Dendritic cell treated with granulocyte-macrophage colony-stimulating factor and Interleukin-4, amounts not matched to agents 40 ng/mL and 50 ng/mL, for 4 days (primary cell): ENCODE measurements around the gene SOX9.

Experiments used
- H3K27ac Mint-ChIP-seq: one replicate; pipeline ENCODE4 v1.8.0; 2022; ENCODE audit warnings: mild to moderate bottlenecking, mixed read lengths
- H3K27me3 Mint-ChIP-seq: one replicate; pipeline ENCODE4 v1.8.0; 2022; ENCODE audit warnings: mild to moderate bottlenecking, mixed read lengths
- H3K36me3 Mint-ChIP-seq: one replicate; pipeline ENCODE4 v1.8.0; 2022; ENCODE audit warnings: low read depth, mixed read lengths
- H3K4me1 Mint-ChIP-seq: one replicate; pipeline ENCODE4 v1.8.0; 2022; ENCODE audit warnings: low read depth, mixed read lengths
- H3K4me3 Mint-ChIP-seq: one replicate; pipeline ENCODE4 v1.8.0; 2022; ENCODE audit warnings: mild to moderate bottlenecking, moderate library complexity, mixed read lengths
- H3K9me3 Mint-ChIP-seq: one replicate; pipeline ENCODE4 v1.8.0; 2022; ENCODE audit warnings: mixed read lengths
- intact Hi-C: fragments of 100-400 bp; cut with micrococcal nuclease; formaldehyde crosslinking; loops from one replicate; pipeline ENCODE4 v1.15.0; 2022

Gene SOX9

DNA sequence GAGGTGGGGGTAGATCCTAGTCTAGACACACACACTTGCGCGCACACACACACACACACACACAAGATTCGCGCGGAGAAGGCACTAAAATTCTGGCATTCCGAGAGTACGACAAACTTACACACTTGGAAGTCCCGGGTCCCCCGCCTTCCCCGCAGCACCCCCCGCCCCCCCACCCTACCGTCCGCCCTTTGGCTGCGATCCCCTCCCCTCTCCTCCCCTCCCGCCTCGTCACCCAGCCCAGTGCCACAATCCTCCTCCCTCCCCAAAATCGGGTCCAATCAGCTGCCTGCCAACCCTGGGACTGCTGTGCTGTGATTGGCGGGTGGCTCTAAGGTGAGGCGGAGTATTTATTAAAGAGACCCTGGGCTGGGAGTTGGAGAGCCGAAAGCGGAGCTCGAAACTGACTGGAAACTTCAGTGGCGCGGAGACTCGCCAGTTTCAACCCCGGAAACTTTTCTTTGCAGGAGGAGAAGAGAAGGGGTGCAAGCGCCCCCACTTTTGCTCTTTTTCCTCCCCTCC lies at the start of gene SOX9:
TSS of gene SOX9 (plus strand) at position 379 of the 522 bp plus-strand sequence. CDS start 372 bp downstream, outside the sequence.
- H3K36me3 Mint-ChIP-seq, result no peaks in the 10 kb centered on the region
- H3K27me3 Mint-ChIP-seq, result peaks cover 83% of the 10 kb centered on the region
- peak within 1 kb of the TSS; percentile 30 for H3K4me3 Mint-ChIP-seq
- no peak within 1 kb of the TSS for H3K27ac Mint-ChIP-seq
- intact Hi-C loops, result no loop called here
- no peaks in the 10 kb centered on the region for H3K9me3 Mint-ChIP-seq
- peaks cover 11% of the 10 kb centered on the region for H3K4me1 Mint-ChIP-seq

DNA sequence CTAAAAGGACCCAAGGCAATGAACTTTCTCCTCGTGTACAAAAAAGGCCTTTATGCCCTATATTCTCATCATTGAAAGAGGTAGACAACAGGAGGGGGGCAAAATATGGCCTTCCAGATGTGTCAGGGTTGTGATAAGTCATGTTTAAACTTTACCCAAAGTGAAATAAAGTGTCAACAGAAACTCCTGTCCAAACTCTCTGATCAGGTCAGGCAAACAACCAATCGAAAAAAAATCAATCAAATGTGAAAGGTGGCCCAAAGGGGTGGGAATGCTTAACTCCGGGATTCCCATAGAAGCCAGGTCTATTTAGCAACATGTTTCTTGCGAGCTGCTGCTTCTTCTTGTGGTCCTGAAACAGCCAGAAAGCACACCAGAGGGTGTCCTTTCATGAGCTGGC lies 49.5 kb upstream of the SOX9 start:
- no peak overlapping the region for H3K27ac Mint-ChIP-seq
- no peaks in the 10 kb centered on the region for H3K27me3 Mint-ChIP-seq
- no peaks in the 10 kb centered on the region for H3K9me3 Mint-ChIP-seq
- no peak overlapping the region for H3K4me3 Mint-ChIP-seq
- H3K36me3 Mint-ChIP-seq, result no peaks in the 10 kb centered on the region
- intact Hi-C loops, result no loop called here
- H3K4me1 Mint-ChIP-seq, result no peaks in the 10 kb centered on the region

DNA sequence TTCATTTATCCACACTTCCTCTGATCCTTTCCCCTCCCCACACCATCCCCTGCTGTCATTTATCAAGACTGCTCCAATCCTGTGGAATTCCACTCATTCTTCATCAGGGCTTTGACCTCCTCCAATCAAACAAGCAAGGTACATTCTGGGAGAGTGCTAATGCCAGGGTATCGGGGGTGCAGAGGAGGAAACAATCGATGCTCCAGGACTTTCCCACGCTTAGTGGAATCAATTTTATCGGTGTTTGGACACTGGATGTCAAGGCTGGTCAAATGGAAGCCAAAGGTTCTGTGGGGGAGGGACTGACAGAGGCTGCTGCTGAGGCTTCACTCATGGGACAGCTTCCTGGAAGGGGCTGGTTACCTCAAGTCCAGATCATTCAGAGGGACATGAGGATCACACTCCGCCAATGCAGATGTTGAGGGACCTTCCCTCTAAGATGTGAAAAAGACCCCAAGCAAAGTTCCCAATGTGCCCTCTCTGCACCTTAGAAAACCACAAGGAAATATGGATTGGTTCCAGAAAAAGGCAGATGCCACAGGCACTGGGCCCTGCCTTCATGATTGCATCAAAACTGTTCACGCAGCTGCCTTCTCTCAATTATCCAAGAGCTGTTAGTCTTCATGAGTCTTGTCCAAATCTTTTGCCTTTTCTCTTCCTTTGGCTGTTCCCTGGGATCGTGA lies 44.7 kb upstream of the SOX9 start:
- no peak overlapping the region for H3K27ac Mint-ChIP-seq
- H3K36me3 Mint-ChIP-seq, result no peaks in the 10 kb centered on the region
- H3K4me3 Mint-ChIP-seq, result no peak overlapping the region
- H3K4me1 Mint-ChIP-seq, result no peaks in the 10 kb centered on the region
- H3K9me3 Mint-ChIP-seq, result peaks cover 24% of the 10 kb centered on the region
- H3K27me3 Mint-ChIP-seq, result no peaks in the 10 kb centered on the region
- intact Hi-C loops, result no loop called here

DNA sequence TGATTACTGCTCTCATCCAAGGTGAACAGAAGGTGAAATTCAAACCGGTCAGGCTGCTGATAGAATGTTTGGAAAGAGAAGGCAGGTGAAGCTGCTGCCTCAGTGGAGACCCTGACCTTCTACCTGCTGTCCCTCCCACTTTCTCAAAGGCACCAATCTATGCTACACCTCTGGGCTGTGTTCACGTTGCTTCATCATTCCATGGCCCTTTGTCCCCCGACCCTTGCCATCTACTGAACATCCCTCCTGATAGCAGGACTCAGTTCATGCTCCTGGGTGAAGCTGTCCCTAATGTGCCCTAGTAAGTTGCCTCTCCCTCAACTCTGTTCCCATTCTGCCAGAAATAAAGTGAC lies 44.2 kb upstream of the SOX9 start:
- H3K36me3 Mint-ChIP-seq, result no peaks in the 10 kb centered on the region
- no peak overlapping the region for H3K4me3 Mint-ChIP-seq
- no peaks in the 10 kb centered on the region for H3K4me1 Mint-ChIP-seq
- no peaks in the 10 kb centered on the region for H3K27me3 Mint-ChIP-seq
- no peak overlapping the region for H3K27ac Mint-ChIP-seq
- peaks cover 24% of the 10 kb centered on the region for H3K9me3 Mint-ChIP-seq
- intact Hi-C loops, result no loop called here

- H3K27me3 Mint-ChIP-seq, result no peaks in the 10 kb centered on the region
- peaks cover 32% of the 10 kb centered on the region for H3K9me3 Mint-ChIP-seq
- no peaks in the 10 kb centered on the region for H3K4me1 Mint-ChIP-seq
- intact Hi-C loops, result no loop called here
- no peaks in the 10 kb centered on the region for H3K36me3 Mint-ChIP-seq
- H3K27ac Mint-ChIP-seq, result no peak overlapping the region
- no peak overlapping the region for H3K4me3 Mint-ChIP-seq
Observed at GRCh38 chr17:72077326-72077960, 43.4 kb upstream of the SOX9 start.

GRCh38 chr17:72079700-72080099 lies 41.1 kb upstream of the SOX9 start:
- intact Hi-C loops, result no loop called here
- H3K9me3 Mint-ChIP-seq, result peaks cover 32% of the 10 kb centered on the region
- H3K27ac Mint-ChIP-seq, result no peak overlapping the region
- H3K4me3 Mint-ChIP-seq, result no peak overlapping the region
- H3K4me1 Mint-ChIP-seq, result no peaks in the 10 kb centered on the region
- H3K27me3 Mint-ChIP-seq, result no peaks in the 10 kb centered on the region
- no peaks in the 10 kb centered on the region for H3K36me3 Mint-ChIP-seq

DNA sequence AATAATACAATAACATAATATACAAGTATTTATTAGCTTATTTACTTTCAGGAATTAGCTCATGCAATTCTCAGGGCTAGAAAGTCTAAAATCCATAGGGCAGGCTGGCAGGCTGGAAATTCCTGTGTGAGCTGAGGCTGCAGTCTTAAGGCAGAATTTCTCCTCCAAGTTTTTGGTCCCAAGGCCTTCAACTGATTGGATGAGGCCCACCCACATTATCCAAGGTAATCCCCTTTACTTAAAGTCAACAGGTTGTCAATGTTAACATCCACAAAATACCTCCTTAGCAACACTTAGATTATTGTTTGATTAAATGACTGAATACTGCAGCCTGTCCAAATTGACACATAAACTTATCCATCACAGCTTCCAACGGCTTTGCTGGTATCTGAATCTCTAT lies 32.9 kb upstream of the SOX9 start:
- Mint-ChIP-seq H3K4me3 (no peak overlapping the region), H3K9me3 (no peaks in the 10 kb centered on the region), H3K36me3 (no peaks in the 10 kb centered on the region), H3K27ac (no peak overlapping the region), H3K27me3 (no peaks in the 10 kb centered on the region), H3K4me1 (no peaks in the 10 kb centered on the region)
- intact Hi-C loops, result no loop called here

- intact Hi-C loops, result no loop called here
- Mint-ChIP-seq H3K4me3 (no peak overlapping the region), H3K4me1 (no peaks in the 10 kb centered on the region), H3K9me3 (no peaks in the 10 kb centered on the region), H3K27ac (no peak overlapping the region), H3K27me3 (no peaks in the 10 kb centered on the region), H3K36me3 (no peaks in the 10 kb centered on the region)
Observed at GRCh38 chr17:72089453-72089987, 31.3 kb upstream of the SOX9 start.

DNA sequence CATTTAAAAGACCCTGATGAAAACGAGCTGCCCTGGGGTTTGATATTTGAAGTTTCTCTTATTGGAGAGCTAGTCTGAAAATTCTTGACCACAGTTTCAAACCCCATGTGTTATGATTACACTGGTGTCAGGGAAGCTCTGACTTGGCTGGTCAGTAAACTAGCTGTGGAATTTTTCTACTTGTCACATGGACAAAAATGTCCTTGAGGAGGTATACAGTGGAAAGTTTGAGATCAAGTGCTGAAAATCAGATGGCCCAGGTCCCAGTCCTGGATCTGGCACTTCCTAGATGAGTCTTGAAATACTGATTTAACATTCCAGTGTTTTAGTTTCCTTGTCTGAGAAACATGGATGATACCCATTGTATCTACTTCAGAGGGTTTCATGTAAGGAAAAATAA lies 30.7 kb upstream of the SOX9 start:
- H3K4me3 Mint-ChIP-seq, result no peak overlapping the region
- H3K9me3 Mint-ChIP-seq, result no peaks in the 10 kb centered on the region
- H3K27ac Mint-ChIP-seq, result no peak overlapping the region
- H3K27me3 Mint-ChIP-seq, result no peaks in the 10 kb centered on the region
- no peaks in the 10 kb centered on the region for H3K4me1 Mint-ChIP-seq
- H3K36me3 Mint-ChIP-seq, result no peaks in the 10 kb centered on the region
- intact Hi-C loops, result no loop called here

- H3K4me3 Mint-ChIP-seq, result no peak overlapping the region
Observed at GRCh38 chr17:72092710-72093322, 28.0 kb upstream of the SOX9 start.

GRCh38 chr17:72093707-72094106 lies 27.1 kb upstream of the SOX9 start:
- intact Hi-C loops, result no loop called here
- Mint-ChIP-seq H3K9me3 (peaks cover 10% of the 10 kb centered on the region), H3K4me1 (no peaks in the 10 kb centered on the region), H3K27me3 (no peaks in the 10 kb centered on the region), H3K36me3 (no peaks in the 10 kb centered on the region), H3K27ac (no peak overlapping the region), H3K4me3 (no peak overlapping the region)

More at GRCh38 chr17:72092710-72093322, 28.0 kb upstream of the SOX9 start:
- H3K36me3 Mint-ChIP-seq, result no peaks in the 10 kb centered on the region
- no peak overlapping the region for H3K27ac Mint-ChIP-seq
- intact Hi-C loops, result no loop called here
- H3K27me3 Mint-ChIP-seq, result no peaks in the 10 kb centered on the region
- H3K4me1 Mint-ChIP-seq, result no peaks in the 10 kb centered on the region
- peaks cover under 1% of the 10 kb centered on the region for H3K9me3 Mint-ChIP-seq

DNA sequence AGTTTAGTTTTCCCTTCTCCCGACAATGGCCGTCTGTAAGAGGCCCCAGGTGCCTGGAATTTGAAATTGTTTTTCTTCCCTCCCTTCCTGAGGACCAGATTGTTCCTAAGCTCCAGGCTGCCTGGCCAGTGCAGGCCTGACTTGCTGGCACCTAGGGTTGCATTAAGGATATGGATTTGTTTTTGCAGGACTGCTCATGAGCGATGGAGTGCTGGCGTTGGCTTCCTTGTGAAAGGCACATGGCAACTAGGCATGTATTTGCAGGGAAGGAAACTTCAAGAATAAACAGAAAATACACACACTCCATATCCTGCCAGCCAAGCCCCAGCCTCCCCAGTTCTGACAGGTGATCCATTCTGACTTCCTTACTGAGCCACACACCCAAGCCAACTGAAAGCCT lies 25.5 kb upstream of the SOX9 start:
- Mint-ChIP-seq H3K4me1 (no peaks in the 10 kb centered on the region), H3K27me3 (no peaks in the 10 kb centered on the region), H3K36me3 (no peaks in the 10 kb centered on the region), H3K4me3 (no peak overlapping the region), H3K9me3 (peaks cover 10% of the 10 kb centered on the region), H3K27ac (no peak overlapping the region)
- intact Hi-C loops, result no loop called here

GRCh38 chr17:72097144-72097543 lies 23.7 kb upstream of the SOX9 start:
- no peaks in the 10 kb centered on the region for H3K27me3 Mint-ChIP-seq
- peaks cover 10% of the 10 kb centered on the region for H3K9me3 Mint-ChIP-seq
- intact Hi-C loops, result no loop called here
- no peaks in the 10 kb centered on the region for H3K4me1 Mint-ChIP-seq
- H3K36me3 Mint-ChIP-seq, result no peaks in the 10 kb centered on the region
- H3K4me3 Mint-ChIP-seq, result no peak overlapping the region
- H3K27ac Mint-ChIP-seq, result no peak overlapping the region

- Mint-ChIP-seq H3K4me3 (no peak overlapping the region), H3K4me1 (no peaks in the 10 kb centered on the region), H3K9me3 (peaks cover 10% of the 10 kb centered on the region), H3K36me3 (no peaks in the 10 kb centered on the region), H3K27me3 (no peaks in the 10 kb centered on the region), H3K27ac (no peak overlapping the region)
- intact Hi-C loops, result no loop called here
Observed at GRCh38 chr17:72099919-72100318, 20.9 kb upstream of the SOX9 start.
